ENCODE data around the gene WDFY4.

WDFY4 gene

GRCh38 chr10:48691812-48692528, 7.3 kb downstream of the WDFY4 start:
- DNase-seq: no peak

DNA sequence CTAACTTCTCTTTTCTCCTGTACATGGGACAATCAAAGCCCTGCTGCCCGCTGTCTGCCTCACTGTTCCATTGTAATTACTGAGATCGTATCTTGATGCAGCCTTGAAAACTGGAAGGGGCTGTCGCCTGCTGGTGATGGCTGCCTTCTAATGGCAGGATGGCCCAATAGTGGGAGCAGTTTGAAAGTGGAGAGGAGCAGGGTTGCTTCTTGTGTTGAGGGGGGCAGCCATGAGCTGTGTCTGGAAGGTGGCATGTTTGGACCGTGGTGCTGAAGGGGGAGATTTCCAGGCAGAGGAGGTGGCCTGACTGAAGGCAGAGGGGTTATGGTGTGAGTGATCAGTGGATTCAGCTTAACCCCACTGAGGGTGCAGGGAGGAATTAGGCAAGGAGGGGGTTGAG, 8.1 kb downstream of the WDFY4 start:
- no peak for DNase-seq

DNA sequence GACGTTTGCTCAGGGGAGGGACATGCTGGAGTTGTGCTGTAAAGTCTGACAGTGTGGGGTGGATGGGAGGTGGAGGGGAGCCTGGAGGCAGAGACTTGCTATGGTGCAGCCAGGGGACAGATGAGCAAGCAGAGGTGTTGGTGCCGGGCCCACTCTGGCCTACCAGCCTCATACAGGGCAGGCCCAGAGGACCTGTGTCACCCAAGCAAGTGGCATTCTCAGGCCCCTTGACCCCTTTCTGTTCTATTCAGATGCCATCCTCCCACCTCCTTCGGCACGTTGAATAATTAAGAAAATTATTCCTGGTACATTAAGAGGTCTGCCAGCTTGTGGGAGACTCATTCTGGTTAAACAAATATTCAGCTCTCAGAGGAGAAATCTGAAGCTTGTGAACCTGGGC, 8.5 kb downstream of the WDFY4 start:
- no peak for DNase-seq

DNA sequence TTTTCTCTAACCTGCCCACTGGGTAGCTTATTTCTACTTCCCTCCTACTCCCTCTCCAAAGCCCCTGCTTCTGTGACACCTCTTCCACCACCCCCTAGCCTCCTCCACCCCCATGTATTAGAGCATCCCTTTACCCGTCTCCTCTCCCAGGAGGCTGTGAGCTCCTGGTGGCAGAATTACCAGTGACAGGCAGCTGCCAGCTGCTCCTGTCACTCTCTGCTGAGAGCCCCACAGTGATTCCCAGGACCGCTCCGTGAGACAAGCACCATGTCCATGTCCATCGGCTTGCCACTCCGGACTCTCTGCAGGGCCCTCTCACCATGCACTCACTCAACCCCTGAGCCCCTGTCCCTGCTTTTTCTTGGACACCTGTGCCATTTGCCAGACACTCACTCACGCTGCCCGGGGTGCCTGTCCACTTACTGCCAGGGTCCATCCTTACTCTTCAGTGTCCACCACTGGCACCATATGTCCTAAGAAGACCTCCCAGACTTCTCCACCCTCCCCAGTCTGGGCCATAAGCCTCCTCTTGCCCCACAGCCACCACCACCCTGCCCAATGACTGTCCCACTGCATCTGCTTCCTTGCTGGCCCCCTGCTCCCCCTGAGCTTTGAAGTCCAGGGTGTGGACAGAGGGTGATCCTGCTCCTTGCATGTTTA, 9.8 kb downstream of the WDFY4 start:
- DNase-seq: no peak

DNA sequence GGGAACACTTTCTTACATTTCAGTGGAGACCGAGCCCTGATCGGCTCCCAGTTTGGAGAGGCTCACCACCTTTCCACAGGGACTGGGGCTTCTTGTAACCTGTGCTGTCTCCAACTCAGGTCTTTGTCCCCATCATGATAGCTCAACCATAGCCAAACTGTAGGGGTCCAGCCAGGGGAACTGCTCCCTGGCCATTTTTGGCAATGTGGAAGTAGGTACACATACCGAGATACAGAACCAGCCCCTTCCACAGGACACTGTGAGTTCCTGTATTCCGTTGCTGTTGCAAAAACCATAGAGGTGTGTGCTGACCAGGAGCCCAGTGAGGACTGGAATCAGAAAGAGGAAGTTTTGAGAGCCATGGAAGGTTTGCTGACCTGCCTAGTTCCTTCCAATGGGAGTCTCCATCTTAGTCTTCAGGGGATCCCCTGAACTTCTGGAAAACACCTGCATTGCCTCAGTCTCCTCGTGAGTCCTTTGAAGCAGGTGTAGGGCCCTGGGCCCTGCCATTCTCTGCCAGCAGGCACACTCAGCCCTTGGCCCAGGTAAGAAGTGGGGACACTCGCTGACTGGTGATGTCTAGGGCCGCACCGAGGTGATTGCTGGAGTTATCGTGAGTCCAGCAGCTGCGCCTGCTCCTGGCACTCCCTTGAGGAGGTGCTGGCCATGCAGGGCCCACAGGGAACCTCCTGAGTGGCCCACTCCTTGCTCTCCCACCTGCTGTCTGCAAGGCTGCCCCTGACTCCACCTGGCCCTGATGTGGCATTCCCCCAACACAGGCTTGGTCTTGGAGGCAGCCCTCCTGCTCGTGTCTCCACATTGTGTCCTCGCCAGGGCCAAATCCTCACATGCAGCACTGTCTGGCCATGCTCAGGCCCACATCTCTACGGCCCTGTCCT, 11.2 kb downstream of the WDFY4 start:
- DNase-seq: no peak

GRCh38 chr10:48696535-48696873, 11.8 kb downstream of the WDFY4 start:
- no peak for DNase-seq

GRCh38 chr10:48697091-48697490, 12.4 kb downstream of the WDFY4 start:
- no peak for DNase-seq

DNA sequence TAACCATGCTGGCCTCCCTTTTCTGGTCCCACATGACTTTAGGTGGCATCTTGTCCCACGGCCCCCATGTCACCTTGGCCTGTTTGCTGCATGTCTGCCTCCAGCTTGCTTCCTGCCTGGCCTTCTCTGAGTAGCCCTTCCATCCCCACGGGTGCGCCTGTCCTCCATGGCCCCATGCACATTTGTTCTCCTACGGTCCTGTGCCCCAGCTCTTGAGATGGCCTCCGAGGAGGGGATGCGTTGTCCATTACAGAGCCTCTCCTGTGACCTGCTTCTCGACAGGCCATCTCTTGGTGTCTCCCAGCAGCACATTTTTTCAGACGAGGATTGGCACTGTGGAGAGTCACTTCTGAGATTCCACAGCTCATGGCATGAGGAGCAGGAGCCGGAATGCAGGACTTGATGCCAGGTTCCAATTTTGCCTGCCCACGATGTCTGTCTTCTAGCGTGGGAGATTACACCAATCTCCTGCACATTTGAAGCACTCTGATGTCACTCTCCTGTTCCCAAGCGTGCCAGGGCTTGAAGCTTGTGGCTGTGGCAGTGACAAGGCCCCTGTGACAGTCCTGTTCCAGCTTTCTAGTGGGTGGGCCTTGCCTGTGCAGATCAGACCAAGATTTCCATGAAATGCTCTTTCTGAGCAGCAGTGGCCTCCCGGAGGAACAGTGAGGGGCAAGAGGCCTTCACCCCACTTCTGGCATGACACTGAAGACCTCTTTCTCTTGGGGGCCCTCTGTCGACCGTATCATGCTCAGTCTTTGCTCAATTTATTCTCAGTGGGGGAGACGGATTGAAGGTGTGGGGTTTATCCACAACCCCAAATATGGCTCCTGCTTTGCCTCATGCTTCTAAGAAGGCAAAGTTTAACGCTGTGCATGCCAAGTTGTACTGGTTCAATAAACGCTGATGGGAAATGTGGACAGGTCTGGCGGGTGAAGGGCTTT, 13.4 kb downstream of the WDFY4 start:
- DNase-seq: no peak

GRCh38 chr10:48699011-48699627, 14.4 kb downstream of the WDFY4 start:
- DNase-seq: no peak

- no peak for DNase-seq
These were observed 15.4 kb downstream of the WDFY4 start for GRCh38 chr10:48700071-48700470.

DNA sequence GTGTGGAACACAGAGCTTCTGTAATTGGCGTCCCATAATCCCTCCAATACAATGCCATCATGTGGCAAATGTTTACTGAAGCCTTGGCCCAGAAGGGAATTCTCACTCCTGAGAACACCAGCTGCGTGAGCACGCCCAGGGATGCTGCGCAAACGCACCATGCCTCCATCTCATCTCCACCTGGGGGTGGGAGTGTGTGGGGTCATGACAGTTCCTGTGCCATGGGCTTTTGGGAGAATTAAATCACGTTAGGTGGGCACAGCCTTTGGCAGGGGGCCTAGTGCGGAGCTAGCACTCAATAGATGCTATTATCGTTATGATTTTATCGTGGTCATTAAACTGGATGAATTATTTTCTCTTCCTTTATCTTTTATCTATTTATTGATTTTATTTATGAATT, 15.8 kb downstream of the WDFY4 start:
- DNase-seq: no peak

DNA sequence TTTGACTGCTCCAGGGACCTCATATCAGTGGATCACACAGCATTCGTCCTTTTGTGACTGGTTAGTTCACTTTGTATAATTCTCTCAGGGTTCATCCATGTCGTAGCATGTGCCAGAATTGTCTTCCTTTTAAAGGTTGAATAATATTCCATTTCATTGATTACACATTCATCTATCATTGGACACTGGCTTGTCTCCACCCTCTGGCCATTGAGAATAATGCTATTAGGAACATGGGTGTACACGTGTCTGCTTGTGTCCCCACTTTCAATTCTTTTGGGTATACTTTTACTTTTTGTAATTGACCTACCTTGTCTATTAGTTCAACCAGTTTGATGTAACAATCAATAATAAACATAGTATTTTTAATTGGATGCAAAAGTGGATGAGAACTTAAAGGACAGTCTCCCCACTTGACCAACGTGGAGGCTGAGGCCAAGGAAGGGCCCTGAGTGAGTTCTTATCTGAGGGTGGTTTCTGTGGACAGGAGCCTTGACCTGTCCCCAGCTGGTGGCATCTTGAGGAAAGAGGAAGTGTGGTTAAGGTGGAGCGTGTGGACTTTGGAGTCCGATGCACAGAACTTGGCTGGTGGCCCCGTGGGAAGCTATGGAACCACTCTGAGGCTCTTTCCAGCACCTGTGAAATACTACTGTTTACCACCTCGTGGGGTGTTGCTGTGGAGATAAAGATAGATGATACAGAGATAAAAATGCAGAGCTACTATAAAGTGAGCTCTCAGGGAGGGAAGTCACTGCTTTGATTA, 16.6 kb downstream of the WDFY4 start:
- DNase-seq: no peak

DNA sequence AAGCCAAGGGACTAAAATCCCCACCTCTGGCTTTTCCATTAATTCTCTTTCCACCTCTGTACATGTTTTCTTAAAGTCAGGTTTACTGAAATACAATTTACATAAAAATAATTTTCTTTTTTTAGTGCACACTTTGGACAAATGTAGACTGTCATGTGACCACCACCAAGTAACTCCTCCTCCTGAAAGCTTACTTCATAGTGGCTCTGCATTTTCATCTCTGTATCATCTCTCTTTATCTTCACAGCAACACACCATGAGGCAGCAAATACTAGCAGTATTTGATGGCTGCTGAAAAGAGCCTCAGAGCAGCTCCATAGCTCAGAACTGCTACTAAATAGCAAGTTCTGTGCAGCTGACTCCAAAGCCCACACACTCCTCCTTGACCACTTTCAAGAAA, 17.3 kb downstream of the WDFY4 start:
- no peak for DNase-seq

DNA sequence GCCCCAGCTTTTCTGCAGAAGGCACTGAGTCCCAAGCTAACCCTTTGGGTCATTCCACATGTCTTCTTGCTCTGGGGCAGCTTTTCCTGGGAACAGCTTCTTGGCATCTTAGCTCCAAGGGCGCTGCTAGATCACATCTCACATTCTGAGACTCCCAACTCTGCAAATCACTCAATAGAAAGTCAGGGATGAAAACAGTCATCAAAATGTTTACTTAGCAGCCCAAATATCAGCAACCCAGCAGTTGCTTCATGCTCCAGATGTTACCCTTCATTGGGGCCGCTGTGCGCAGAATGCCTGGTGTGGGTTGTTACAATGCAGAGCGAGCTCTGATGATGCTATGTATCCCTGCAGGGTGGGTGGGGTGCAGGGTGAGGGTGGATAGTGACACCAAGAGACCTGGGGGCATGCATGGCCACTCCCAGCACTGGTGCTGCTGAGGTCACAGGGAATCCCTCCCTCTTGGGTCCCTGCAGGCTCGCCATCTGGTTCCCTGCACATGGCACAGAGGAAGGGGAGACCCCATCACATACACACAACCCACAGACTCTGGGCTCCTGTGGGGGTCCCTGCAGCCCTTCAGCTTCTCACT, 19.0 kb downstream of the WDFY4 start:
- no peak for DNase-seq

DNA sequence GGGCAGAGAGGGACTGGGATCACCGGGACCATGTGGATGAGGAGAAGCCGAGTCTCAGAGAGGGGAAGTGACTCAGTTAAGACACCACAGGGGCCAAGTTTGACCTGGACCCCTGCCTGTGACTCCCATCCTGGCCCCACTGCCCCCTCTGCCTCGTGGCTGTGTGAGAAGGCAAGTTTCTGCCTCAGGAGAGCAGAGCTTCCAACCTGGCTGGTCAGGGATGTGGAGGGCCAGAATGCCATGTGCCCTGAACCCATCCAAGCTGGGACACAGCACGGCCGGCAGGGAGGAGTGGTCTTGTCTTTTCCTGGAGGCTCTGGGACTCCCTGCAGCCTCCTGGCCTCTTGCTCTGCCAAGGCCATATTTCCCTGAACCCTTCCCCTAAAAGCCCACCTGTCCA, 19.5 kb downstream of the WDFY4 start:
- DNase-seq: no peak

GRCh38 chr10:48705401-48705938, 20.8 kb downstream of the WDFY4 start:
- no peak for DNase-seq

DNA sequence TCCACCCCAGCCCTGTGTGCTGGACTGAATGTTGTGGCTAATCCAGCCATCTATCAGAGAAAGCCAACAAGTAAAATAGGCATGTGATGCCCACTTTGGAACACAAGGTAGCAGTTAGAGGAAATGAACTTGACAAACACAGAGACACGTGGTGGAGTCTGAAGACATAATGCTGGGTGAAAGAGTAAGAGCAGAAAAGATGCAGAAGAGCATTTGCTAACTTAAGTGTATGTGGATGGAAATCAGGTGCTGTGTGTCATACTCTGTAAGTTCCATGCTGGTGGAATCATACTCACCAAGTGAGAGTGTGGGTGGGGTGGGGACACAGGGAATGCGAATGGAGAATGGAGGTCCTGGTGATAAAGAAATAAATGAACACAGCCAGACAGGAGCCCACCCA, 22.8 kb downstream of the WDFY4 start:
- DNase-seq: no peak

DNA sequence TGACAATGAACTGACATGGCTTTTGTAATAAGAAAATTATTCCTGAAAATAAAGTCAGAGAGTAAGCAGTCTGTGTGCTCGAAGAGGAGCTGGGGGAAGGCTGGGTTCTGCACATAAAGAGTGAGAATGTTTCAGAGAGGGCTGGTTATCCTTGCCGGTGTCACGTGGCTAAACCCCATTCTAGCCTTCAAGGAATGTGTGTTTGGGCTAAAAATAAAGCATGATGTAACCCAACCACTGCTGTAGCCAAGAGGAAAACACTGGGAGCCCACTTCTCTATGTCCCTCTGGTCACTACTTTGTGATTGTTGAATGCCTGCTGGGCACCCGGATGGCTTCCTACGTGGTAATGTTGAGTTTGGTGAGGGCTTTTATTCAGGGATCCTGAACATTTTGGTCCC, 23.5 kb downstream of the WDFY4 start:
- DNase-seq: no peak

GRCh38 chr10:48710647-48711275, 26.1 kb downstream of the WDFY4 start:
- no peak for DNase-seq

DNA sequence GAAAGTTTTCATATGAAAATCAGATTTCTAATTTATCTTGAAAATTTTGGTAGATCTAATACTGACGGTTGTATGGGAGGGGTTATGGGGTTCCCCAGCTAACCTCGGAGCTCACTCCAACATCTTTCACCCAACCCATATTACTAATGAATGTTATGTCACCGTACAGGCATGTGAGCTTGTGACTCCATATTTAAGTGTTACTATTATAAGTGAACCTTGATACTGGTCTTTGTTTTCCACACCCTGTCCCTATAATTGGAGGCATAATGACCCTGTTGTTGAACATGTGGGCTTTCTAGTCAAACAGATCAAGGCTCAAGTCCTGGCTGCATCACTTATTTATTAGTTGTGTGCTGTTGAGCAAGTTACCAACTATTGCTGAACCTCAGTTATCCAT, 27.2 kb downstream of the WDFY4 start:
- no peak for DNase-seq
